Endothelial cell of umbilical vein (primary cell): Measurements from ENCODE around the gene TRABD. TPM values are rescaled to one million over a fixed set of nuclear protein-coding genes. Genes with fewer than 3 reads are reported as not detected.

Experiments
- BruUV-seq: library from RNA; stranded (reverse); fragments of 400-500 nt; replicated peaks from 2 replicates; lab custom pipeline; 2021; lab: Mats Ljungman, UMichigan
- CTCF ChIA-PET: fragments of 300-600, 350-600 bp; sonication (Branson Sonifier 250); formaldehyde crosslinking; loops from one replicate; lab custom pipeline; 2021; ENCODE audit warnings: antibody characterized with exemption, inconsistent platforms; lab: Charles Lee
- POLR2A ChIA-PET: fragments of 300-600, 350-600 bp; sonication (Branson Sonifier 250); formaldehyde crosslinking; loops from one replicate; lab custom pipeline; 2021; ENCODE audit warnings: antibody characterized with exemption, inconsistent platforms; lab: Charles Lee
- DNase-seq: peaks from one replicate; pipeline ENCODE4 v3.0.0-alpha.2; 2011; ENCODE audit warnings: low read depth, low spot score
- FAIRE-seq: peaks from 2 replicates; lab custom pipeline; 2011; peaks lifted over from hg19 to GRCh38; lab: Jason Lieb, UNC
- H2AFZ ChIP-seq: 2 replicates; pipeline ENCODE4 v1.6.0; 2012; ENCODE audit warnings: low read depth, low read length, control low read depth, inconsistent platforms
- H3K27ac ChIP-seq: 2 replicates; pipeline ENCODE4 v1.5.1; 2011; ENCODE audit warnings: low read depth, mild to moderate bottlenecking, control low read depth, low read length, moderate library complexity; ENCODE audit not compliant: insufficient read depth
- H3K27me3 ChIP-seq, 2 experiments: 2 replicates each; pipeline versions ENCODE4 v1.6.0 to v1.6.1; 2011; ENCODE audit warnings: low read length in 2 of 2, mixed read lengths in 1 of 2; ENCODE audit not compliant: control insufficient read depth in 2 of 2, insufficient read depth in 2 of 2
- H3K36me3 ChIP-seq, 2 experiments: 2 replicates in 1 of 2; 3 replicates in 1 of 2; pipeline ENCODE4 v1.5.1; 2011; ENCODE audit warnings: low read length in 2 of 2, mild to moderate bottlenecking in 1 of 2, moderate library complexity in 1 of 2; ENCODE audit not compliant: control insufficient read depth in 2 of 2, insufficient read depth in 2 of 2; ENCODE audit errors: extremely low read depth in 1 of 2
- H3K4me1 ChIP-seq: 3 replicates; pipeline ENCODE4 v1.5.1; 2011; ENCODE audit warnings: mild to moderate bottlenecking, low read length; ENCODE audit not compliant: control insufficient read depth, insufficient read depth; ENCODE audit errors: extremely low read depth
- H3K4me2 ChIP-seq: 2 replicates; pipeline ENCODE4 v1.6.1; 2011; ENCODE audit warnings: low read length, control low read depth, mixed read lengths; ENCODE audit not compliant: insufficient read depth
- H3K4me3 ChIP-seq, 3 experiments: fragments of 200-600 bp in 1 of 3; sonication (generic), shearing (Covaris generic) in 1 of 3; replicated peaks in 1 of 3; 2 replicates each; pipeline ENCODE4 v1.5.1; 2011 to 2016; ENCODE audit warnings: control low read depth in 3 of 3, low read length in 3 of 3, mild to moderate bottlenecking in 2 of 3, inconsistent platforms in 1 of 3, low read depth in 1 of 3, moderate library complexity in 1 of 3; ENCODE audit not compliant: insufficient read depth in 1 of 3
- H3K79me2 ChIP-seq: 2 replicates; pipeline ENCODE4 v1.6.0; 2012; ENCODE audit warnings: low read length, inconsistent platforms; ENCODE audit not compliant: control insufficient read depth, insufficient read depth
- H3K9ac ChIP-seq: replicated peaks from 2 replicates; pipeline ENCODE3; 2011; ENCODE audit warnings: low read length, control low read depth; ENCODE audit not compliant: insufficient read depth; ENCODE audit errors: extremely low read depth
- H3K9me1 ChIP-seq: replicated peaks from 3 replicates; pipeline ENCODE4 v1.6.0; 2011; ENCODE audit warnings: mild to moderate bottlenecking, low read length; ENCODE audit not compliant: control insufficient read depth, insufficient read depth; ENCODE audit errors: extremely low read depth
- H3K9me3 ChIP-seq: replicated peaks from 2 replicates; pipeline ENCODE4 v1.5.1; 2012; ENCODE audit warnings: low read length, inconsistent platforms; ENCODE audit not compliant: control insufficient read depth, insufficient read depth
- H4K20me1 ChIP-seq: replicated peaks from 2 replicates; pipeline ENCODE3; 2011; ENCODE audit warnings: mild to moderate bottlenecking, low read length; ENCODE audit not compliant: control insufficient read depth, insufficient read depth; ENCODE audit errors: extremely low read depth
- EZH2 ChIP-seq: IDR thresholded peaks from 2 replicates; pipeline ENCODE4 v1.6.1; 2012; ENCODE audit warnings: borderline replicate concordance, low read depth, mild to moderate bottlenecking, moderate library complexity, low read length, inconsistent platforms; ENCODE audit not compliant: severe bottlenecking
- FOS ChIP-seq: IDR thresholded peaks from 2 replicates; pipeline ENCODE4 v1.6.1; 2011; ENCODE audit warnings: mild to moderate bottlenecking, low read length, moderate library complexity, borderline replicate concordance; ENCODE audit not compliant: insufficient read depth
- GATA2 ChIP-seq: IDR thresholded peaks from 2 replicates; pipeline ENCODE4 v1.7.0; 2011; ENCODE audit warnings: low read depth, mild to moderate bottlenecking, moderate library complexity, mixed read lengths, low read length; ENCODE audit not compliant: insufficient read length, insufficient read depth
- JUN ChIP-seq: IDR thresholded peaks from 2 replicates; pipeline ENCODE4 v1.6.1; 2011; ENCODE audit warnings: borderline replicate concordance, low read depth; ENCODE audit not compliant: insufficient read length, insufficient read depth
- MYC ChIP-seq: IDR thresholded peaks from one replicate; pipeline ENCODE4 v1.6.1; 2011; ENCODE audit warnings: mild to moderate bottlenecking, low read depth, low read length
- POLR2A ChIP-seq: IDR thresholded peaks from 2 replicates; pipeline ENCODE4 v1.6.1; 2012; ENCODE audit warnings: low read depth, mild to moderate bottlenecking, control low read depth, low read length
- POLR2AphosphoS5 ChIP-seq: IDR thresholded peaks from 2 replicates; pipeline ENCODE4 v1.6.1; 2012; ENCODE audit warnings: low read depth, mild to moderate bottlenecking, control low read depth, low read length, moderate library complexity; ENCODE audit not compliant: insufficient read depth
- dilution Hi-C: fragments of 300-500 bp; cut with MboI; formaldehyde crosslinking; loops from one replicate; pipeline ENCODE4 v1.15.0; 2019; ENCODE audit warnings: low sequenced_read_pairs; ENCODE audit not compliant: extremely low pct_ligation_motif_present
- intact Hi-C: fragments of 100-400 bp; cut with micrococcal nuclease; formaldehyde crosslinking; loops from one replicate; pipeline ENCODE4 v1.10.0; 2022
- polyA plus RNA-seq, 4 experiments: library from polyadenylated mRNA; depleted of rRNA in 3 of 4; stranded (reverse) in 3 of 4; unstranded in 1 of 4; fragments of >200 nt; gene quantifications; 2 replicates each; pipeline versions ENCODE4 v1.2.1 to v1.2.3, GENCODE V29; 2011 to 2012; ENCODE audit warnings: missing spikeins in 1 of 4
- total RNA-seq: library from RNA; stranded (reverse); gene quantifications from 2 replicates; pipeline ENCODE4 v1.2.3, GENCODE V29; 2021
- TF ChIP-seq, protein P1 (sequence below), 2 donors: IDR thresholded peaks; 1 replicate in 1 of 2; 2 replicates in 1 of 2; pipeline ENCODE4 v1.5.1; 2011; ENCODE audit warnings: low read length in 2 of 2, mild to moderate bottlenecking in 2 of 2, moderate library complexity in 2 of 2, control low read depth in 1 of 2, inconsistent platforms in 1 of 2, low read depth in 1 of 2; ENCODE audit not compliant: insufficient read depth in 1 of 2; ENCODE audit errors: extremely low read depth in 1 of 2
- TF ChIP-seq, protein P2 (sequence below): IDR thresholded peaks from 2 replicates; pipeline ENCODE4 v1.6.1; 2011; ENCODE audit not compliant: insufficient read depth, insufficient read length

TRABD gene
- total and polyA plus RNA-seq, 2 donors (not counting 3 experiments of a cell fraction or from before 2014, with no cell fraction given): 46.8 to 48.4 TPM

DNA sequence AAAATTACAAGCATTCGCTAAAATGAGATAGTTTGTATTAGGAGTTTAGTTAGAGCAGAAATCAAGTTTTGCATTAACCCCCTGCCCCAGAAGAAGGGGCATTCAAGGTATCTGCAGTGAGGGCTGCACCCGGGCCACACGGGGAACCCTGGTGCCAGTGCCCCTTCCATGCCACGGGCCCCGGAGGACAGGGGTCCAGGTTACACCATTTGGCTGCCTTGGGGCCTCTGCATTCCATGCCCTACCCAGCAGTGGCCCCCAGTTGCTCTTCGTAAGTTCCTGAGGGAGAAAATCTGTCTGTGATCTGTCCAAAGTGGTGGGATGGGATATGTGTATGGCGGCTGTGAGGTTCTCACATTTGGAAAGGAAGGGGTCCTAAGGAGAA, 32.0 kb upstream of the TRABD start:
- CTCF ChIA-PET: no interaction called here
- Histone ChIP-seq H2AFZ (no peak overlapping the region), H3K36me3 (peaks cover 24 to 43% of the 10 kb centered on the region in 2 experiments), H3K27me3 (no peaks in the 10 kb centered on the region), H3K27ac (no peak overlapping the region), H3K4me2 (no peak overlapping the region), H3K9ac (no peak overlapping the region), H3K4me3 (no peak overlapping the region), H3K79me2 (no peaks in the 10 kb centered on the region), H4K20me1 (no peaks in the 10 kb centered on the region), H3K9me1 (no peaks in the 10 kb centered on the region), H3K4me1 (no peaks in the 10 kb centered on the region), H3K9me3 (no peaks in the 10 kb centered on the region)
- intact Hi-C loops (no loop called here), dilution Hi-C loops (no loop called here)
- no TSS peak for BruUV-seq
- POLR2A ChIA-PET: no interaction called here
- no peak for FAIRE-seq
- no peak for DNase-seq
- TF ChIP-seq, protein P1, sequence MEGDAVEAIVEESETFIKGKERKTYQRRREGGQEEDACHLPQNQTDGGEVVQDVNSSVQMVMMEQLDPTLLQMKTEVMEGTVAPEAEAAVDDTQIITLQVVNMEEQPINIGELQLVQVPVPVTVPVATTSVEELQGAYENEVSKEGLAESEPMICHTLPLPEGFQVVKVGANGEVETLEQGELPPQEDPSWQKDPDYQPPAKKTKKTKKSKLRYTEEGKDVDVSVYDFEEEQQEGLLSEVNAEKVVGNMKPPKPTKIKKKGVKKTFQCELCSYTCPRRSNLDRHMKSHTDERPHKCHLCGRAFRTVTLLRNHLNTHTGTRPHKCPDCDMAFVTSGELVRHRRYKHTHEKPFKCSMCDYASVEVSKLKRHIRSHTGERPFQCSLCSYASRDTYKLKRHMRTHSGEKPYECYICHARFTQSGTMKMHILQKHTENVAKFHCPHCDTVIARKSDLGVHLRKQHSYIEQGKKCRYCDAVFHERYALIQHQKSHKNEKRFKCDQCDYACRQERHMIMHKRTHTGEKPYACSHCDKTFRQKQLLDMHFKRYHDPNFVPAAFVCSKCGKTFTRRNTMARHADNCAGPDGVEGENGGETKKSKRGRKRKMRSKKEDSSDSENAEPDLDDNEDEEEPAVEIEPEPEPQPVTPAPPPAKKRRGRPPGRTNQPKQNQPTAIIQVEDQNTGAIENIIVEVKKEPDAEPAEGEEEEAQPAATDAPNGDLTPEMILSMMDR (IDR thresholded peaks at IDR 0.05; ENCODE audit: extremely low read depth in 1 of 2, insufficient read depth in 1 of 2, low read depth in 1 of 2, low read length in 2 of 2): no peak
- TF ChIP-seq, protein P2, sequence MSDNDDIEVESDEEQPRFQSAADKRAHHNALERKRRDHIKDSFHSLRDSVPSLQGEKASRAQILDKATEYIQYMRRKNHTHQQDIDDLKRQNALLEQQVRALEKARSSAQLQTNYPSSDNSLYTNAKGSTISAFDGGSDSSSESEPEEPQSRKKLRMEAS: no peak
- TF ChIP-seq POLR2A (no peak), FOS (no peak), POLR2AphosphoS5 (no peak), GATA2 (no peak), JUN (no peak), MYC (no peak), EZH2 (no peak)
